Suppressor macrophage treated with lipopolysaccharide for 1 hour (primary cell): ENCODE data around the gene TSPAN5.

Experiments used
- DNase-seq, 3 donors: peaks; one replicate each; pipeline ENCODE4 v3.0.0-alpha.2; 2020 to 2022

TSPAN5 gene

GRCh38 chr4:98434816-98435215 lies 223.6 kb downstream of the TSPAN5 start:
- no peak for DNase-seq

- DNase-seq, result no peak
These were observed 224.7 kb downstream of the TSPAN5 start for GRCh38 chr4:98433691-98434090.

GRCh38 chr4:98430708-98431403 lies 227.6 kb downstream of the TSPAN5 start:
- no peak for DNase-seq

- no peak for DNase-seq
These were observed 235.4 kb downstream of the TSPAN5 start for GRCh38 chr4:98423009-98423408.

- no peak for DNase-seq
These were observed 237.3 kb downstream of the TSPAN5 start for GRCh38 chr4:98421111-98421510.
